Thymus (tissue), 11 donors: ENCODE results near the gene SRPK1. TPM values are rescaled to one million over a fixed set of nuclear protein-coding genes. Genes with fewer than 3 reads are reported as not detected.
"Not testable (repeated sequence)": the region's sequence is repeated elsewhere in the genome, so short reads cannot be mapped to it uniquely, and the experiment has no call there.

Experiments used
- DNase-seq, 9 donors: peaks; one replicate each; pipeline ENCODE4 v3.0.0-alpha.2; 2013; ENCODE audit warnings: low spot score in 9 of 9, low read depth in 6 of 9, missing footprints in 1 of 9
- H3K27ac ChIP-seq, 2 donors: one replicate each; pipeline ENCODE4 v1.5.1; 2013; ENCODE audit warnings: control low read depth in 1 of 2, low read depth in 1 of 2, low read length in 1 of 2, mild to moderate bottlenecking in 1 of 2, moderate library complexity in 1 of 2
- H3K27me3 ChIP-seq, 2 donors: one replicate each; pipeline ENCODE4 v1.5.1; 2013; ENCODE audit warnings: low read length in 1 of 2; ENCODE audit not compliant: control insufficient read depth in 2 of 2, insufficient read depth in 1 of 2
- H3K36me3 ChIP-seq, 2 donors: one replicate each; pipeline ENCODE4 v1.5.1; 2013; ENCODE audit warnings: low read length in 1 of 2, mild to moderate bottlenecking in 1 of 2, moderate library complexity in 1 of 2; ENCODE audit not compliant: control insufficient read depth in 2 of 2, insufficient read depth in 2 of 2
- H3K4me1 ChIP-seq, 2 donors: one replicate each; pipeline ENCODE4 v1.5.1; 2013; ENCODE audit warnings: low read length in 2 of 2; ENCODE audit not compliant: control insufficient read depth in 2 of 2, insufficient read depth in 2 of 2
- H3K4me3 ChIP-seq, 2 donors: one replicate each; pipeline ENCODE4 v1.5.1; 2013; ENCODE audit warnings: low read length in 2 of 2, control low read depth in 1 of 2, mild to moderate bottlenecking in 1 of 2
- H3K9me3 ChIP-seq, 2 donors: one replicate each; pipeline ENCODE4 v1.5.1; 2013; ENCODE audit warnings: low read length in 1 of 2, mild to moderate bottlenecking in 1 of 2; ENCODE audit not compliant: control insufficient read depth in 2 of 2, insufficient read depth in 1 of 2
- WGBS: extraction: QIAGEN DNeasy Blood & Tissue Kit; methylation state at CpG from one replicate; pipeline ENCODE4 v1.1.7; 2013; 5-methylcytosine and 5-hydroxymethylcytosine counted together
- polyA plus RNA-seq: library from polyadenylated mRNA; stranded (reverse); fragments of 200-250 nt; gene quantifications from one replicate; pipeline ENCODE4 v1.2.3, GENCODE V29; 2013
- total RNA-seq: library from RNA; stranded (reverse); fragments of 120-200 nt; gene quantifications from one replicate; pipeline ENCODE4 v1.2.4, GENCODE V29; 2013
- donor health status: healthy.

SRPK1 gene
- total and polyA plus RNA-seq, 2 donors, result 17.3 to 32.4 TPM

GRCh38 chr6:35924146-35924545, 3.2 kb upstream of the SRPK1 start:
- DNase-seq, result no peak
- Histone ChIP-seq H3K27ac (no peak overlapping the region), H3K4me1 (peaks cover 7 to 18% of the 10 kb centered on the region in 2 donors), H3K4me3 (no peak overlapping the region), H3K36me3 (no peaks in the 10 kb centered on the region), H3K9me3 (no peaks in the 10 kb centered on the region), H3K27me3 (no peaks in the 10 kb centered on the region)
- 97% methylated on average over 1 of the region's 1 CpG for WGBS

DNA sequence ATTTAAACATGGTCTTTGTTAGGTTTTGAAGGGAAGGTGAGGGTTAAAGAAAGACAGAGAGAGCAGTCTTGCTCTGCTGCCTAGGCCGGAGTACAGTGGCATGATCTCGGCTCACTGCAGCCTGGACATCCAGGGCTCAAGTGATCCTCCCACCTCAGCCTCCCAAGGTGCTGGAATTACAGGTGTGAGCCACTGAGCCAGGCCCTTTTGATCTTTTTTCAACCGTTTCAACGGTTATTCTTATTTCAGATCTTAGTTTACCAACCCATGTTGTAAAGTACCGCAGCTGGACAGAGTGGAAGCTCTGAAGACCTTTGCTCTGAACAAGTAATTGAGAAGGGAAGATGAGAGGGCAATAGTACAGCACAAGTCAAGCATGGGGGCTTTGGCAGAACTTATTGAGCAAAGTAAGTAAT, 1.2 kb upstream of the SRPK1 start:
- H3K27me3 ChIP-seq, result no peaks in the 10 kb centered on the region
- 82% methylated on average over 5 of the region's 5 CpGs for WGBS
- H3K27ac ChIP-seq, result no peak overlapping the region
- H3K9me3 ChIP-seq, result no peaks in the 10 kb centered on the region
- no peaks in the 10 kb centered on the region for H3K36me3 ChIP-seq
- H3K4me3 ChIP-seq, result peak overlapping the region in 1 of 2 donors; percentile 67
- peaks cover 7 to 24% of the 10 kb centered on the region in 2 donors for H3K4me1 ChIP-seq
- DNase-seq, result peak in 1 of 9 donors; percentile 9

- peaks cover under 1 to 1% of the 10 kb centered on the region in 2 donors for H3K36me3 ChIP-seq
- H3K9me3 ChIP-seq, result no peaks in the 10 kb centered on the region
- H3K27ac ChIP-seq, result peak overlapping the region; percentile 32 to 68
- DNase-seq, result peak in 8 of 9 donors; percentile 16 to 61 (median 30)
- H3K27me3 ChIP-seq, result no peaks in the 10 kb centered on the region
- peak overlapping the region; percentile 76 to 84 for H3K4me3 ChIP-seq
- under 1% methylated on average over 50 of the region's 50 CpGs for WGBS
- H3K4me1 ChIP-seq, result peaks cover 7 to 24% of the 10 kb centered on the region in 2 donors
Observed at GRCh38 chr6:35919827-35920751, 809 bp downstream of the SRPK1 start.

DNA sequence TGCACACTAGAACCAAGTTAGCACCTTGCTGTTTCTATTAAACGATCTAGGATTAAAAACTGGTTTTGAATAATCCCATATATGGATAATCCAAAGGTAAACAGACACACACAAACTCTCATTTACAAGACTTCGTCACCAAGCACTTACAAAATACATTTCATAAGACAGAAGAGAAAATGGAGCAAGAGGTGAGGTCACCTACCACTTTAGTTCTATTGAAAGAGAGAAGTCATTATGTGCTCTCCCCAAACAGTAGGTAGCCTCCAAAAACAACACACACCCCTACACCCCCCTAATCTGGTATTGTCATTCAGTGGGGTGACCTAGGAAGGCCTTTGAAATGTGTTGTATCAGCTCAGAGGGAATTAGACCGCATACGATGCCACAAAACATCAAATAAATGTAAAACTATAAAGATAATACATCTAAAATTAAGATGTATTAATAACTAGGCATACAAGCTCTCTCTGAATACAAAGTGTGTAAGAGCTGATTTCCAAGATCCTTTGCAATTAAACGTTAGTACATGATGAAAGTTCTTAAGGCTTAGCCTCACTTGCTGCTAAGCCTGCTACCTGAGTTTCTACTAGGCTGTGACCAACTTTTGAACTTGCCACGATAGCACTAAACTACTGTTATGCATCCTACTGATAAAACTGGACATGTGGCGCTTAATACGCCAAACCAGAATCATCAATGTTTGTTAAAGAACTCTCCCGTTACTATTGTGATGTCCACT, 1.6 kb downstream of the SRPK1 start:
- Histone ChIP-seq H3K27ac (peak overlapping the region in 1 of 2 donors; percentile 5), H3K4me1 (peaks cover 7 to 24% of the 10 kb centered on the region in 2 donors), H3K9me3 (no peaks in the 10 kb centered on the region), H3K4me3 (peak overlapping the region; percentile 76 to 84), H3K36me3 (peaks cover 5 to 9% of the 10 kb centered on the region in 2 donors), H3K27me3 (no peaks in the 10 kb centered on the region)
- 33% methylated on average over 9 of the region's 9 CpGs for WGBS
- peak in 1 of 9 donors; percentile 21 for DNase-seq

GRCh38 chr6:35916893-35917292, 4.0 kb downstream of the SRPK1 start:
- DNase-seq, H3K9me3 ChIP-seq, H3K27me3 ChIP-seq, H3K4me3 ChIP-seq, H3K27ac ChIP-seq: not testable (repeated sequence)
- 97% methylated on average over 6 of the region's 6 CpGs for WGBS
- Histone ChIP-seq H3K36me3 (peaks cover 5 to 19% of the 10 kb centered on the region in 2 donors), H3K4me1 (peaks cover 3 to 19% of the 10 kb centered on the region in 2 donors)

DNA sequence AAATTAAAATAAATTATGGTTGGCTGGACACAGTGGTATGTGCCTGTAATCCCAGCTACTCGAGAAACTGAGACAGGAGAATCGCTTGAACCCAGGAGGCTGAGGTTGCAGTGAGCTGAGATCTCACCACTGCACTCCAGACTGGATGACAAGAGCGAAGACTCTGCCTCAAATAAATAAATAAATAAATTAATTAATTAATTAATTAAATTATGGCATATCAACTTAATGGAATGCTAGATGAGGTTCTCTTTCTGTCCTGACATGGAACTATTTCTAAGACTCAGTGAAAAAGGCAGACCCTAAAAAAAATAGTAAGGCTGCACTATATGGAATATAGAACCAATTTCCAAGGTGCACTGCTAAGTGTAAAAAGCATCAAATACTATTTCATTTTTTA, 4.8 kb downstream of the SRPK1 start:
- Histone ChIP-seq H3K27me3 (no peaks in the 10 kb centered on the region), H3K9me3 (peaks cover 0 to 4% of the 10 kb centered on the region in 2 donors), H3K27ac (no peak overlapping the region), H3K4me3 (no peak overlapping the region), H3K4me1 (peaks cover 3 to 14% of the 10 kb centered on the region in 2 donors), H3K36me3 (peaks cover 5 to 27% of the 10 kb centered on the region in 2 donors)
- DNase-seq, result no peak
- 96% methylated on average over 3 of the region's 3 CpGs for WGBS

DNA sequence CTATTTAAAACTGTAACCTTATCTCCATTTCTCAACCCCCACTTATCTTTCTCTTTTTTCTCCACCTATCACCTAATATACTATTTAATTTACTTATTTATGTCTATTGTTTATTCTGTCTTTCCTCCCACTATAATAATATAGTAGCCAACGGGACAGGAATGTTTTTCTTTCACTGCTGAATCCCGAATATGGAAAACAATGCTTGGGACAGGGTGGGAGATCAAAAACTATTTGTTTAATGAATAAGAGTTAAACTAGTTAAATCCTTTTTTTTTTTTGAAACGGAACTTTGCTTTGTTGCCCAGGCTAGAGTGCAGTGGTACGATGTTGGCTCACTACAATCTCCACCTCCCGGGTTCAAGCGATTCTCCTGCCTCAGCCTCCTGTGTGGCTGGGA, 6.4 kb downstream of the SRPK1 start:
- Histone ChIP-seq H3K27me3 (no peaks in the 10 kb centered on the region), H3K4me3 (no peak overlapping the region), H3K36me3 (peaks cover 11 to 37% of the 10 kb centered on the region in 2 donors), H3K27ac (no peak overlapping the region), H3K9me3 (peaks cover under 1 to 10% of the 10 kb centered on the region in 2 donors), H3K4me1 (peaks cover under 1 to 8% of the 10 kb centered on the region in 2 donors)
- DNase-seq, result no peak
- 96% methylated on average over 6 of the region's 6 CpGs for WGBS

GRCh38 chr6:35911871-35912653, 8.8 kb downstream of the SRPK1 start:
- no peak for DNase-seq
- H3K4me3 ChIP-seq, result no peak overlapping the region
- H3K4me1 ChIP-seq, result no peaks in the 10 kb centered on the region
- WGBS, result 98% methylated on average over 8 of the region's 8 CpGs
- peaks cover 20 to 48% of the 10 kb centered on the region in 2 donors for H3K36me3 ChIP-seq
- H3K27me3 ChIP-seq, result no peaks in the 10 kb centered on the region
- H3K9me3 ChIP-seq, result peaks cover 7 to 18% of the 10 kb centered on the region in 2 donors
- H3K27ac ChIP-seq, result no peak overlapping the region
